ENCODE data around the gene MYO1E.

Gene MYO1E

GRCh38 chr15:59216911-59217310 lies 155.8 kb downstream of the MYO1E start:
- no peak for TF ChIP-seq CTCF (IDR thresholded peaks at IDR 0.05; ENCODE audit: control extremely low read depth, extremely low read depth, low read depth, missing control alignments)
- DNase-seq (ENCODE audit: extremely low spot score), result no peak
- ChIA-PET CTCF (interaction anchor here (2.1 to 2.8 kb wide), 2 partner anchors 12 to 30 kb away, joined by 7 to 10 read pairs; no protein-coding TSS in a partner anchor), POLR2A (no interaction called here)

DNA sequence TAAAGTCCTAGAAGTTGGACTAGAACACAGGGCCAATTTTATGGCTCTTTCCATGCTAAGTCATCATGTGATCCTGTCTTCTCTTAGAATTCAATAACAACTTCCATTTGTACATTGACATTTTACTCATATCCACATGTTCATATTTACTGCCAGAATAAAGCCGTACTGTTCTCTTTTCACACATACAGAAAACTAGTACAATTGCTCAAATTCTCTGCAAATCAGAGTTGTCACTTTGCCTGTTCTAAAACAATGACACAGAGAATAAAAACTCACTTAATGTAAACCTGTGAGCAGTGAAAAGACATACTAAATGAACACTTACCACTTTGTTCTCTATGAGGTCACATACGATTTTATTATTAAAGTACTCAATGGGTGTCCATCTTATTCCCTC lies 162.5 kb downstream of the MYO1E start:
- ChIA-PET CTCF (no interaction called here), POLR2A (no interaction called here)
- DNase-seq (ENCODE audit: extremely low spot score), result no peak
- TF ChIP-seq CTCF (IDR thresholded peaks at IDR 0.05; ENCODE audit: control extremely low read depth, extremely low read depth, low read depth, missing control alignments), result no peak

GRCh38 chr15:59208613-59209249 lies 163.9 kb downstream of the MYO1E start:
- POLR2A ChIA-PET, result no interaction called here
- no peak for DNase-seq (ENCODE audit: extremely low spot score)
- no peak for TF ChIP-seq CTCF (IDR thresholded peaks at IDR 0.05; ENCODE audit: control extremely low read depth, extremely low read depth, low read depth, missing control alignments)
- CTCF ChIA-PET, result no interaction called here

DNA sequence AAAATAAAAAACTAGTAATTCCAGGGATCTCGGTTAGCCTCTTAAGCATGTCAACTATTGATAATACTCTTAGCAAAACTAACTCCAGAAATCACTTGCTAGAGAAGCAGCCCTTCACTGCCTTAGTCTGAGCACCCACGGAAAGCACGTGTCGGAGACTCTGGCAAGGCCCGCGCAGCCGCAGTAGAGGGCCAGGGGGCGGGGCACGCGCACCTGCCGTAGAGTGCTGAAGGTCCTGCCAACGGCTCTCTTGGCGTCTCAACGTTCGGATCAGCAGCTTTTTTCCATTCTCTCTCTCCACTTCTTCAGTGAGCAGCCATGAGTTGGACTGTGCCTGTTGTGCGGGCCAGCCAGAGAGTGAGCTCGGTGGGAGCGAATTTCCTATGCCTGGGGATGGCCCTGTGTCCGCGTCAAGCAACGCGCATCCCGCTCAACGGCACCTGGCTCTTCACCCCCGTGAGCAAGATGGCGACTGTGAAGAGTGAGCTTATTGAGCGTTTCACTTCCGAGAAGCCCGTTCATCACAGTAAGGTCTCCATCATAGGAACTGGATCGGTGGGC lies 166.0 kb downstream of the MYO1E start, which contains the start of gene LDHAL6B:
TSS of gene LDHAL6B (plus strand) at position 221 of the 561 bp plus-strand sequence. CDS start at position 319, 98 bp downstream.
- DNase-seq (ENCODE audit: extremely low spot score), result no peak
- ChIA-PET CTCF (interaction anchor here (1.2 to 1.5 kb wide), 2 partner anchors 13 to 16 kb away, joined by 3 to 4 read pairs; no protein-coding TSS in a partner anchor), POLR2A (no interaction called here)
- no peak for TF ChIP-seq CTCF (IDR thresholded peaks at IDR 0.05; ENCODE audit: control extremely low read depth, extremely low read depth, low read depth, missing control alignments)

- ChIA-PET CTCF (interaction anchor here (0.7 to 2.5 kb wide), 4 partner anchors 9 to 294 kb away, joined by 3 to 10 read pairs (median 4); no protein-coding TSS in a partner anchor), POLR2A (no interaction called here)
- TF ChIP-seq CTCF (IDR thresholded peaks at IDR 0.05; ENCODE audit: control extremely low read depth, extremely low read depth, low read depth, missing control alignments), result no peak
- DNase-seq (ENCODE audit: extremely low spot score), result peak; percentile 26
These were observed 166.6 kb downstream of the MYO1E start for GRCh38 chr15:59205839-59206622.

GRCh38 chr15:59203657-59204056 lies 169.0 kb downstream of the MYO1E start:
- TF ChIP-seq CTCF (IDR thresholded peaks at IDR 0.05; ENCODE audit: control extremely low read depth, extremely low read depth, low read depth, missing control alignments), result no peak
- DNase-seq (ENCODE audit: extremely low spot score), result no peak
- ChIA-PET CTCF (interaction anchor here (0.8 to 2.5 kb wide), 4 partner anchors 14 to 296 kb away, joined by 3 to 10 read pairs (median 4); no protein-coding TSS in a partner anchor), POLR2A (no interaction called here)
